K562 (cell line): ENCODE results near the gene TMEM154. TPM values are rescaled to one million over a fixed set of nuclear protein-coding genes. Genes with fewer than 3 reads are reported as not detected.

Experiments
- COPS2 ChIP-seq: fragments of 450-650 bp; conservative IDR thresholded peaks from 2 replicates; pipeline ENCODE4 v1.6.1; 2016; ENCODE audit warnings: mild to moderate bottlenecking, moderate library complexity
- ETV1 ChIP-seq: fragments of 450-650 bp; conservative IDR thresholded peaks from 2 replicates; pipeline ENCODE4 v1.6.1; 2016; ENCODE audit warnings: missing genetic modification characterization, control low read depth, low read depth, missing compliant biosample characterization
- KLF16 ChIP-seq: IDR thresholded peaks from 2 replicates; pipeline ENCODE4 v1.6.1; 2016; ENCODE audit warnings: antibody characterized with exemption
- ZNF512 ChIP-seq: IDR thresholded peaks from 2 replicates; pipeline ENCODE4 v1.6.1; 2016; ENCODE audit warnings: missing genetic modification characterization, missing compliant biosample characterization
- ZNF766 ChIP-seq: fragments of 200-800 bp; sonication (Bioruptor generic); conservative IDR thresholded peaks from 2 replicates; pipeline ENCODE4 v1.6.1; 2016; ENCODE audit warnings: missing genetic modification characterization, missing compliant biosample characterization
- polyA plus RNA-seq, 8 experiments: library from polyadenylated mRNA; depleted of rRNA in 4 of 8; stranded (reverse) in 5 of 8; unstranded in 3 of 8; fragments of >200 nt; fragmentation: Nextera tagmentation in 2 of 8; fragmentation: Illumina TruSeq in 1 of 8; extraction: Ambion mirVana in 2 of 8; extraction: Trizol in 1 of 8; gene quantifications; 2 replicates each; pipeline versions ENCODE4 v1.2.1 to v1.2.3, GENCODE V29; 2011 to 2014; ENCODE audit warnings: inconsistent platforms in 1 of 8, missing spikeins in 1 of 8
- total RNA-seq, 7 experiments: library from RNA; depleted of rRNA in 6 of 7; stranded (reverse); fragments of >200 nt in 6 of 7; fragmentation: Illumina TruSeq in 2 of 7; extraction: Trizol in 2 of 7; gene quantifications; 2 replicates each; pipeline versions ENCODE4 v1.2.1 to v1.2.3, GENCODE V29; 2011 to 2021; ENCODE audit warnings: low replicate concordance in 1 of 7
- TF ChIP-seq, protein P1 (sequence below): fragments of 450-650 bp; IDR thresholded peaks from 2 replicates; pipeline ENCODE4 v1.6.1; 2016; ENCODE audit warnings: mild to moderate bottlenecking, moderate library complexity
- TF ChIP-seq, protein P2 (sequence below): sonication (generic); IDR thresholded peaks from 2 replicates; pipeline ENCODE4 v1.6.1; 2016
- TF ChIP-seq, protein P3 (sequence below): fragments of 250-450 bp; sonication (Bioruptor Pico); IDR thresholded peaks from 2 replicates; pipeline ENCODE4 v1.4.0; 2020; ENCODE audit warnings: mild to moderate bottlenecking, moderate library complexity

Gene TMEM154
- total and polyA plus RNA-seq, 9 of the 15 experiments (the other 6 are each of a cell fraction or from before 2014, with no cell fraction given) = 0.13 to 1.8 (median 0.58) TPM

GRCh38 chr4:152679414-152680281 lies at the start of gene TMEM154 (continued):
- TF ChIP-seq, protein P1, sequence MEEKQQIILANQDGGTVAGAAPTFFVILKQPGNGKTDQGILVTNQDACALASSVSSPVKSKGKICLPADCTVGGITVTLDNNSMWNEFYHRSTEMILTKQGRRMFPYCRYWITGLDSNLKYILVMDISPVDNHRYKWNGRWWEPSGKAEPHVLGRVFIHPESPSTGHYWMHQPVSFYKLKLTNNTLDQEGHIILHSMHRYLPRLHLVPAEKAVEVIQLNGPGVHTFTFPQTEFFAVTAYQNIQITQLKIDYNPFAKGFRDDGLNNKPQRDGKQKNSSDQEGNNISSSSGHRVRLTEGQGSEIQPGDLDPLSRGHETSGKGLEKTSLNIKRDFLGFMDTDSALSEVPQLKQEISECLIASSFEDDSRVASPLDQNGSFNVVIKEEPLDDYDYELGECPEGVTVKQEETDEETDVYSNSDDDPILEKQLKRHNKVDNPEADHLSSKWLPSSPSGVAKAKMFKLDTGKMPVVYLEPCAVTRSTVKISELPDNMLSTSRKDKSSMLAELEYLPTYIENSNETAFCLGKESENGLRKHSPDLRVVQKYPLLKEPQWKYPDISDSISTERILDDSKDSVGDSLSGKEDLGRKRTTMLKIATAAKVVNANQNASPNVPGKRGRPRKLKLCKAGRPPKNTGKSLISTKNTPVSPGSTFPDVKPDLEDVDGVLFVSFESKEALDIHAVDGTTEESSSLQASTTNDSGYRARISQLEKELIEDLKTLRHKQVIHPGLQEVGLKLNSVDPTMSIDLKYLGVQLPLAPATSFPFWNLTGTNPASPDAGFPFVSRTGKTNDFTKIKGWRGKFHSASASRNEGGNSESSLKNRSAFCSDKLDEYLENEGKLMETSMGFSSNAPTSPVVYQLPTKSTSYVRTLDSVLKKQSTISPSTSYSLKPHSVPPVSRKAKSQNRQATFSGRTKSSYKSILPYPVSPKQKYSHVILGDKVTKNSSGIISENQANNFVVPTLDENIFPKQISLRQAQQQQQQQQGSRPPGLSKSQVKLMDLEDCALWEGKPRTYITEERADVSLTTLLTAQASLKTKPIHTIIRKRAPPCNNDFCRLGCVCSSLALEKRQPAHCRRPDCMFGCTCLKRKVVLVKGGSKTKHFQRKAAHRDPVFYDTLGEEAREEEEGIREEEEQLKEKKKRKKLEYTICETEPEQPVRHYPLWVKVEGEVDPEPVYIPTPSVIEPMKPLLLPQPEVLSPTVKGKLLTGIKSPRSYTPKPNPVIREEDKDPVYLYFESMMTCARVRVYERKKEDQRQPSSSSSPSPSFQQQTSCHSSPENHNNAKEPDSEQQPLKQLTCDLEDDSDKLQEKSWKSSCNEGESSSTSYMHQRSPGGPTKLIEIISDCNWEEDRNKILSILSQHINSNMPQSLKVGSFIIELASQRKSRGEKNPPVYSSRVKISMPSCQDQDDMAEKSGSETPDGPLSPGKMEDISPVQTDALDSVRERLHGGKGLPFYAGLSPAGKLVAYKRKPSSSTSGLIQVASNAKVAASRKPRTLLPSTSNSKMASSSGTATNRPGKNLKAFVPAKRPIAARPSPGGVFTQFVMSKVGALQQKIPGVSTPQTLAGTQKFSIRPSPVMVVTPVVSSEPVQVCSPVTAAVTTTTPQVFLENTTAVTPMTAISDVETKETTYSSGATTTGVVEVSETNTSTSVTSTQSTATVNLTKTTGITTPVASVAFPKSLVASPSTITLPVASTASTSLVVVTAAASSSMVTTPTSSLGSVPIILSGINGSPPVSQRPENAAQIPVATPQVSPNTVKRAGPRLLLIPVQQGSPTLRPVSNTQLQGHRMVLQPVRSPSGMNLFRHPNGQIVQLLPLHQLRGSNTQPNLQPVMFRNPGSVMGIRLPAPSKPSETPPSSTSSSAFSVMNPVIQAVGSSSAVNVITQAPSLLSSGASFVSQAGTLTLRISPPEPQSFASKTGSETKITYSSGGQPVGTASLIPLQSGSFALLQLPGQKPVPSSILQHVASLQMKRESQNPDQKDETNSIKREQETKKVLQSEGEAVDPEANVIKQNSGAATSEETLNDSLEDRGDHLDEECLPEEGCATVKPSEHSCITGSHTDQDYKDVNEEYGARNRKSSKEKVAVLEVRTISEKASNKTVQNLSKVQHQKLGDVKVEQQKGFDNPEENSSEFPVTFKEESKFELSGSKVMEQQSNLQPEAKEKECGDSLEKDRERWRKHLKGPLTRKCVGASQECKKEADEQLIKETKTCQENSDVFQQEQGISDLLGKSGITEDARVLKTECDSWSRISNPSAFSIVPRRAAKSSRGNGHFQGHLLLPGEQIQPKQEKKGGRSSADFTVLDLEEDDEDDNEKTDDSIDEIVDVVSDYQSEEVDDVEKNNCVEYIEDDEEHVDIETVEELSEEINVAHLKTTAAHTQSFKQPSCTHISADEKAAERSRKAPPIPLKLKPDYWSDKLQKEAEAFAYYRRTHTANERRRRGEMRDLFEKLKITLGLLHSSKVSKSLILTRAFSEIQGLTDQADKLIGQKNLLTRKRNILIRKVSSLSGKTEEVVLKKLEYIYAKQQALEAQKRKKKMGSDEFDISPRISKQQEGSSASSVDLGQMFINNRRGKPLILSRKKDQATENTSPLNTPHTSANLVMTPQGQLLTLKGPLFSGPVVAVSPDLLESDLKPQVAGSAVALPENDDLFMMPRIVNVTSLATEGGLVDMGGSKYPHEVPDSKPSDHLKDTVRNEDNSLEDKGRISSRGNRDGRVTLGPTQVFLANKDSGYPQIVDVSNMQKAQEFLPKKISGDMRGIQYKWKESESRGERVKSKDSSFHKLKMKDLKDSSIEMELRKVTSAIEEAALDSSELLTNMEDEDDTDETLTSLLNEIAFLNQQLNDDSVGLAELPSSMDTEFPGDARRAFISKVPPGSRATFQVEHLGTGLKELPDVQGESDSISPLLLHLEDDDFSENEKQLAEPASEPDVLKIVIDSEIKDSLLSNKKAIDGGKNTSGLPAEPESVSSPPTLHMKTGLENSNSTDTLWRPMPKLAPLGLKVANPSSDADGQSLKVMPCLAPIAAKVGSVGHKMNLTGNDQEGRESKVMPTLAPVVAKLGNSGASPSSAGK = peak; percentile 37; the same call in 1 of the 2 replicates
- TF ChIP-seq ZNF766 (CRISPR knock-in tag) (peak; percentile 35; the same call in 1 of the 2 replicates), KLF16 (peak; percentile 41; the same call in 1 of the 2 replicates), ETV1 (peak; percentile 57), ZNF512 (tag) (no peak; the same call in 1 of the 2 replicates), COPS2 (no peak)
- TF ChIP-seq, protein P2, sequence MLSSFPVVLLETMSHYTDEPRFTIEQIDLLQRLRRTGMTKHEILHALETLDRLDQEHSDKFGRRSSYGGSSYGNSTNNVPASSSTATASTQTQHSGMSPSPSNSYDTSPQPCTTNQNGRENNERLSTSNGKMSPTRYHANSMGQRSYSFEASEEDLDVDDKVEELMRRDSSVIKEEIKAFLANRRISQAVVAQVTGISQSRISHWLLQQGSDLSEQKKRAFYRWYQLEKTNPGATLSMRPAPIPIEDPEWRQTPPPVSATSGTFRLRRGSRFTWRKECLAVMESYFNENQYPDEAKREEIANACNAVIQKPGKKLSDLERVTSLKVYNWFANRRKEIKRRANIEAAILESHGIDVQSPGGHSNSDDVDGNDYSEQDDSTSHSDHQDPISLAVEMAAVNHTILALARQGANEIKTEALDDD = peak; percentile 37; the same call in 1 of the 2 replicates
- TF ChIP-seq, protein P3, sequence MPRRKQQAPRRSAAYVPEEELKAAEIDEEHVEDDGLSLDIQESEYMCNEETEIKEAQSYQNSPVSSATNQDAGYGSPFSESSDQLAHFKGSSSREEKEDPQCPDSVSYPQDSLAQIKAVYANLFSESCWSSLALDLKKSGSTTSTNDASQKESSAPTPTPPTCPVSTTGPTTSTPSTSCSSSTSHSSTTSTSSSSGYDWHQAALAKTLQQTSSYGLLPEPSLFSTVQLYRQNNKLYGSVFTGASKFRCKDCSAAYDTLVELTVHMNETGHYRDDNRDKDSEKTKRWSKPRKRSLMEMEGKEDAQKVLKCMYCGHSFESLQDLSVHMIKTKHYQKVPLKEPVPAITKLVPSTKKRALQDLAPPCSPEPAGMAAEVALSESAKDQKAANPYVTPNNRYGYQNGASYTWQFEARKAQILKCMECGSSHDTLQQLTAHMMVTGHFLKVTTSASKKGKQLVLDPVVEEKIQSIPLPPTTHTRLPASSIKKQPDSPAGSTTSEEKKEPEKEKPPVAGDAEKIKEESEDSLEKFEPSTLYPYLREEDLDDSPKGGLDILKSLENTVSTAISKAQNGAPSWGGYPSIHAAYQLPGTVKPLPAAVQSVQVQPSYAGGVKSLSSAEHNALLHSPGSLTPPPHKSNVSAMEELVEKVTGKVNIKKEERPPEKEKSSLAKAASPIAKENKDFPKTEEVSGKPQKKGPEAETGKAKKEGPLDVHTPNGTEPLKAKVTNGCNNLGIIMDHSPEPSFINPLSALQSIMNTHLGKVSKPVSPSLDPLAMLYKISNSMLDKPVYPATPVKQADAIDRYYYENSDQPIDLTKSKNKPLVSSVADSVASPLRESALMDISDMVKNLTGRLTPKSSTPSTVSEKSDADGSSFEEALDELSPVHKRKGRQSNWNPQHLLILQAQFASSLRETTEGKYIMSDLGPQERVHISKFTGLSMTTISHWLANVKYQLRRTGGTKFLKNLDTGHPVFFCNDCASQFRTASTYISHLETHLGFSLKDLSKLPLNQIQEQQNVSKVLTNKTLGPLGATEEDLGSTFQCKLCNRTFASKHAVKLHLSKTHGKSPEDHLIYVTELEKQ (CRISPR knock-in tag) = no peak
